ENCODE data around the gene TBX21.

Gene TBX21

GRCh38 chr17:47698749-47699535 lies 34.1 kb upstream of the TBX21 start:
- peak; percentile 85 for DNase-seq

DNA sequence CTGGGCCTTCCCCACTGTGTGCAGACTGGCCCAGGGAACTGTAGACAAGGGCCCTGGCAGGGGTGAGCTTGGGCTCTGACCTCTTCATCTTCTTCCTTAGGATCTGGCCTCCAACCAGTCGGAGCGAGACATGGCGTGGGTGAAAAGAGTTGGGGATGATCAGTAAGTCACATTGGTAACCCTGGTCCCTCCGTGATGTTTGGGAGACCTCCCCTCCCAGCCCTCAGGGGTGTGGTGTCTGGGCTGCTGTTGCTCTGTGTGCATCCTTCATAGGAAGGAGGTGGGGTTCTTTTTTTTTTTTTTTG lies 33.5 kb upstream of the TBX21 start:
- DNase-seq: no peak

DNA sequence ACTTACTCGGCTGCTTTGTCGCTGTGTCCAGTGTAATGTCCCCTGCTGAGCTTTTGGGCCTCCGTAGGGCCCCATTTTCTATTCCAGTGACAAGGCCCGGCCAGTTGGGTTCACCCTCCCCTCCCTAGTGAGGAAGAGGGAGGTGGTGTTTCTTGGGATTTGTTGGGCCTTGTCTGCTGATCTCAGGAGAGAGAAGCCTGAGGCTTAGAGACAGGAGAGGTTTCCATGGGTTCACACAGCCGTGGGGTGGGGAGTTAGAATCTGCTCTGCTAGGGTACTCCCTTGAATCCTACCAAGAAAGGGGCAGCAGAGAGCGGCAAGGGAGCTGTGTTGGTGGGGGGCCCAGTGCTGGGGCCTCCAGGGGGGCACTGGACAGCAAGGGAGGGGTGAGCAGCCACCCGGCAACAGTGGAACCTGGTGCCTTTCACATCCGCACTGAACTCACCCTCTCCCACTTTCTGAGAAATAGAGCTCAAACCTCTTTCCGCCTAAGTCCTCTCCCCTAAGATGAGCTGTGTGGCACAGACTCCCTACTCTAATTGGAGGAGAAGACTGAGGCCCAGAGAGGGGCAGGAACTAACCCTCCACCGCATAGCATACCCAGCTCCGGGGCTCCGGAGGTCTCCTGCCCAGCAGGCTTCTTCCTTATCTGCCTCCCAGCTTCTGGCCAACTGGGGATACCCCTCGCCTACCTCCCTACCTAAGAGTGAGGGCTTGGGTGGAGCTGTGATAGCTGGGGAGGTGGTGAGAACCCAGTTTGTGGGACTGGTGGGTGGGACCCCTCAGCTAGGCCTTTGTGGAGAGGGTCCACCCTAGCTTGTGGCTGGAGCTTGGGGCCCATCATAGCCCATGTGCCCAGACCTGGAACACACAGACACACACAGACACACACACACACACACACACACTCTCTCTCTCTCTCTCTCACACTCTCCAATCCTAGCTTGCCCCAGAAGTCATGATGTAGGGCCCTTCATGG lies 32.3 kb upstream of the TBX21 start:
- no peak for DNase-seq

DNA sequence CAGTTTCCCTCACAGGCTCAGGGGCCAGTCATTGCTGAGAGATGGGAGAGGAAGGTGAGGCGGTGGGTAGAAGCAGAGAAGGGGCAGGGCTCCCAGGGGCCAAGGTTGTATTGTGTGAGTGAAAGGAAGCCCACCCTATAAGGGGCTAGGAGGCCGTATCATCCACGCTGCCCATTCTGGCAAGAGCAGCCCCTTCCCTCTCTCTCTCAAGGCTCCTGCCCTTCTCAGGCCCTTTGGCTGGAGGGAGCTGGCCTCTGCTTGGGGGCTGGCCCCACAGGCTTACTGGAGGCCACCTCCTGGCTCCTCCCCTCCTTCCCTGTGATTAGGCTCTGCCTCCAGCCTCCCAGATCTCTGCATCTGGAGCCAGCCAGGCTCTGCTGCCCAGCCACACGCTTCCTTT lies 31.4 kb upstream of the TBX21 start:
- no peak for DNase-seq

DNA sequence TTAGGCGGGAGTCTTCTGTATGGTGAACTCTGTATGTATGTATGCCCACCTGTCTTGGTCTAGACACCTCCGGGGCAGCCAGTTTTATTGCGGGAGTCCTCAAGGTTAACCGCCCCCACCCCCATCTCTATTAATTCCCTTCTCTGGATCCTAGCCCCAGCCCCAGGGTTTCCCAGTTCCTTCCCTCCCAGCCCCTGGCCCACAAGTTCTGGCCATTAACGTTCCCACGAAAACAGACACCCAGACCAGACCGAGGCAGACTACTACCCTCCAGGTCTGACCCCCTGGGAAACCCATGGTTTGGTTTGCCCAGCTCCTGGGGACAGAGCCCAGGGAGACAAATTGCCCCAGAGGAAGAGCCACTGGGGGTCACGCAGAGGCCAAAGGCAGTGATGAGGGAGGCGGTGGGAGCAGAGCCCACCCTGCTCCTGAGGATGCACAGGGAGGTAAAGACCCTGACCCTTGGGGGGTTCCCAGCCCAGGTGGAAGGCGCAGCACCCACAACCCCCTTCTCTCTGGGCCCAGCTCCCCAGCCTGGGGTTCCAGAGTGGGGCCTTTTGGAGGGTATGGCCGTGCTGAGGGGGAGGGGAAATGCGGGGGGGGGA lies 30.5 kb upstream of the TBX21 start:
- no peak for DNase-seq

GRCh38 chr17:47703191-47703591 lies 29.8 kb upstream of the TBX21 start:
- peak; percentile 65 for DNase-seq

DNA sequence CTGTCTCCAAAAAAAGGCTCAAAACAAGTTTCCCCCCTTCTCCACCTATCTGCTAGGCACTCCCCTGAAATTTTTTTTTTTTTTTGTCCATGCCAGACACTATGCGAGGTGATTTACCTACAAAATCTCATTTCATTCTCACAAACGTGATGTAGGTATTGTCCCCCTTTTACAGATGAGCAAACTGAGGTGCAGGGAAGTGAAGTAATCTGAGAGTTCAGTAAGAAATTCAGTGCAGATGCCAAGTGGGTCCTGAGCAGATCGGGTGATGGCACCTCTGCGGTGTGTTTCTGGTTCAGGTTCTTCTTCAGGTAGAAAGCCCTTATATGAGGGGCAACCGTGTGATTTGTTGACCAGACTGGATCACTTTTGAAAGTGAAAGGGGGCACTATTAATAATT lies 29.4 kb upstream of the TBX21 start:
- no peak for DNase-seq

DNA sequence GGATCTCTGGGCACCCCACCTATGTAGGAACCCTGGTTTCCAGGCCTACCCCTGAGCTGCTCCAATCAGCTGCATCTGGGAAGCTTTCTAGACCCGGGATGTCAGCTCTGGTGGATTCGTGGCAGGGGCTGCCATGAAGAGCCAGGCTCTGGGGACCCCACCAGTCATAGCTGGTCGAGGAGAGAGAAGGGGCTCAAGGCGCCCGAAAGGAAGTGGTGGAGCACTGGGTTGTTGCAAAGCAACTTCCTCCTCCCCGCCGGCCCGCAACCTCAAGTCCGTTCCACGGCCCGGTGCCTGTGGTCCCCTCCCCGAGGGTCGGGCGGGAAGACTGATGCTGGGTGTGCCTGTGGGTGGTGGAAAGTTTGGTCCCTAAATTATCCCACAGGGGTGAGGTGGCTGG lies 28.9 kb upstream of the TBX21 start:
- DNase-seq: no peak

DNA sequence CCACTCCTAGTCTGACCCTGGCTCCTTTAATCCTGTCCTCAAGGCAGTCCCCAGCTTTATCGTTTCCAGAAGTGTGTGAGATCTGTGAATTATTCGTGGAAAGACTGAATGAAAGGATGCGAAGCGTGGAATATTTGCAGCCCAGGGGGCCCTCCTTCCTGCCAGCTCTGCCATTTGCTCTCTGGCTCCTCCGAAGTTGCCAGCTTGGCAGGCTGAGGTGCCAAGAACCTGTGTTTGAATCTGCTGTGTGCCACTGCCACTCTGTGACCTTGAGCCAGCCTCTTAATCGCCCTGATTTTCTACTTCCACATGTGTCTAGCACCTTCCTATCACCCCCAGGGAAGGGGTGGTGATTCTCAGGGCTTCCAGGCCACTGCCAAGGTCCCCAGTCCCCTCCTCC lies 28.3 kb upstream of the TBX21 start:
- no peak for DNase-seq

DNA sequence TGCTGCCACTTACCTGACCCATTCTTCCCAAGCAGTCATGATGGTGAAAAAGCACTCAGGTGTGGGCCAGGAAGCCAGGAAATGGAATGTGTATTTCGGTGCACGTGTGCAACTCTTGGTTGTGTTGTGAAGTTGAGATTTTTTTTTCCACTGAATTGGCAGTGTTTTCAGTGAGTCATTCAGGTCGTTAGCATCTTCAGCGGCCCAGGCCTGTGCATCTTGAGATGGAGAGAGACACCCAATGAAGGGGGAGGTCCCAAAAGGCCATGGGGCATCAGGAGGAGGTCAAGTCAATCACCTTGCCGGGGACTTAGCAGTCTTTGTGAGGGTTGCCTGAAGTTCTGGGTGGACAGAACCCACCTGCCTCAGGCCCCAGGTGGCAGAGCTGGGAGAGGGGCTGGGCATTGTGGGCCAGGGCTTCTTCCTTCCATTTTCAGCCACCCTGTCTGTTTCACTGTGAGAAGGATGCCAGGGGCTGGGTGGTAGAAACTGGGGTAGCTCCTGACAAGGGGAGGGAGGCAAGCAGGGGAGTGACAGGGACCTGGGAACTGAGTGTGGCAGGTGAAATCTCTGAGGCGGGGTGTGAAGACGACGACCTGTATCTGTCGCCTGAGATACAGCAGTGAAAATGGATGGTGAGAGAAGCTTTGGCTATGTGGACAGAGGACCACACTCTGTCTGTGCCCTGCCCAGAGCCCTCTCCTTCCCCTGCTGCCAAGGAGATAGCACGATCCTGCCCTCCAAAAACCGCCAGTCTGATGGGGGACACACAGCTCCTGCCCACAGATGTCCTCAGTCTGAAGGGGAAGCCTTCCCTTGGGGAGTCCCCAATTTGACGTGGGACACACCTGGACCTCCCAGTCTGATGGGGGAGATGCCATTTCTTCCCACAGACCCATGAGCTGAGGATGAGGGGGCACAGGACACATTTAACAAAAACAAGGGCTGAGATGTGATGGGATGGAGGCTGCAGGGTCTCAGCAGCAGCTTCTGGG lies 27.2 kb upstream of the TBX21 start:
- DNase-seq: peak; percentile 57

DNA sequence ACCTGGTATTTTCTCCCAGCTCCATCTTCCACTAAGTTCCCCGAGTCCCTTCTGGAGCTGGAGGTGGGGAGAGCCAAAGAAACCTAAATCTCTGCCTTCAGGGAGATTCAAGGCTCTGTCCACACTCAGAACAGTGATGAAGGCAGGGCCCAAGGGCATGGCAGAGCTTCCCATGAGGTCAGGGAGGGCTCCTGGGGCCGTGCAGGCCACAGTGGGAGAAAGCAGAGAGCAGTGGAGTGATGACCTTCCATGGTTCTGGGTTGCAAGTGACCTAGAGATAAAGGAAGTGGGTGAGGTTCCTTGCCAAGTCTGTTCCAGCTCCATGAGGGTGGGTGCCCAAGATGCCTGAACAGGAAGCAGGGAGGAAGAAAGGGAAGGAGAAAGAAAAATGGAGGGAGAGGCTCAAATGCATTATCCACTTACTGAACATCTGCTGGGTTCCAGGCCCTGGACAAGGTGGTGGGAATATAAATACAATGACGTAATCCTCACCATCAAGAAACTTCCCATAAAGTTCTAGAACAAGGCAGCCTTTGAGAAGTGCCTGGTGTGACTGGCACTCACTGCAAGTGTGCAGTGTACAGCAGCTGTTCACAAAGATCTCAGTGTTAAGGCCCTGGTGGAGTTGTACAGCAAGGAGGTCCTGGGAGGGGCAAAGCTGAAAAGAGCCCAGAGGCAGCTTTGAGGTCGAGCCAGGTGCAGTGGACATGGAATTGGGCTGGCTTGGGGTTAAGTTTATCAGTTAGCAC lies 25.8 kb upstream of the TBX21 start:
- DNase-seq: no peak

- DNase-seq: no peak
Observed at GRCh38 chr17:47707884-47708283, 25.2 kb upstream of the TBX21 start.

DNA sequence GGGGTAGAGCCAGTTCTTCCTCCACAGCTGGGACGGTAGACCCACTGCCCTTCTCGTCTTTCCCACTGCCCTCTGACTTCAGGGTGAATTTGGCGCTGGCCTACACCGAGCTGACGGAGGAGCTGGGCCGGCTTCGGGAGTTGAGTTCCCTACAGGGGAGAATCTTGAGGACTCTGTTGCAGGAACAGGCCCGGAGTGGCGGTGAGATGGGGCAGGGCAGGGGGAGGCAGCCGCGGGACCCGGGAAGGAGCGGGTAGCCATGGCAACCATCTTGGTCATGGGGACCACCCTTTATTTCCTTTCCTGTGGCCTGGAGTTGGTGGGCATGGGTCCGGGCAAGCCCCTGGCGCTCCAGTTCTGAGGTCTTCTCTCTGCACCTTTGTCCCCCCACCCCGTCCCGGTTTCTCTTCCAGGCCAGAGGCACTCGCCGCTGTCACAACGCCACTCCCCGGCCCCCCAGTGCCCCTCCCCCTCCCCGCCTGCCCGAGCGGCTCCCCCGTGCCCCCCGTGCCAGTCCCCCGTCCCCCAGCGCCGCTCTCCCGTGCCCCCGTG lies 24.6 kb upstream of the TBX21 start:
- DNase-seq: no peak

GRCh38 chr17:47708864-47709541 lies 24.0 kb upstream of the TBX21 start:
- no peak for DNase-seq

DNA sequence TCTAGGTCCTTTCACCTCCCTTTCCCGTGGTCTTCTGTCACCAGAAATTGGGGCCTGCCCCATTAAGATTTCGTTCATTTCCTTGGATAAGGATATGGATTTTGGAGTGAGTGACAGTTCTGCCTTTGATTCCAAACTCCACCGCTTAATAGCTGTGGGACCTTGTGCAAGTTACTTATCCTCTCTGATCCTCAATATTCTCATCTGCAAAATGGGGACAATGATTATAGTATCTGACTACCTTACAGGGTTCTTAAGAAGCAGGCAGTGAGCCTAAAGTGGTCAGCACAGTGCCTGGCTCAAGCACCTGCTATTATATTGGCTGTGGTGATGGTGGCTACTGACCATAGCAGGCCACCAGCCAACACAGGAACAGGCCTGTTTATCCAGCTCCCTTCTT lies 23.4 kb upstream of the TBX21 start:
- no peak for DNase-seq

DNA sequence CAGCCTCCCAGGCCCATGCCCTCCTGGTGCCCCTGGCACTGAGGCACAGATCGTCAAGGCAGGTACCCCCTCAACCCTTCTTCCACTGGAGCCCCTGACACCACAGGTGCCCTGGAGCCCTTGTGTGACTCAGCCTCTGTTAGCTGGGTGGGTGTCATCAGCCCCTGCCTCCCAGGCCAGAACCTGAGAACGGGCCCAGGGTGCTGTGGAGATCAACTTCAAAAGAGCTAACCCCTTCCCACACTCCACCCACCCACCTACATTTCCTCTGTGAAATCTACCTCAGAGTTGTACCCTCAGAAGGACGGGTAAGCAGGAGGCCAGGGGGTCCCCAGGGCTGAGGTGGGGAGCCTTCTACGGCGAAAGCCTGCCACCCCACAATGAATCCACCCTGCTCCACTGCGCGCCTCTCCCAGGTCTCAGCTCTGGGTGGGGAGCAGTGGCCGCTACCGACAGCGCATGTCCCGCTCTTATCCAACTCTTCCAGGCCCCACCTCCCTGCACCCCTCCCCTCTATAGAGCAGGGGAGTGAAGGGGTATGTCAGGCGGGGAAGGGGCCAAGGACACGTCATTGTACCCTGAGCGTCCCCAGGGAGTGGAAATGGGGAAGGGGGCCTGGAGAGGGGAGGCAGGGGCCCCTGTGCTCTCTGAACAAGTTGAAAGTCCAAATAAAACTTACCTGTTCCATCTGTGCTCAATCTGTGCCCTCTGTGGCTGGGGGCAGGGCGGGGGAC lies 21.5 kb upstream of the TBX21 start:
- DNase-seq: no peak

- no peak for DNase-seq
Observed at GRCh38 chr17:47712330-47713023, 20.6 kb upstream of the TBX21 start.

- DNase-seq: no peak
Observed at GRCh38 chr17:47713980-47714700, 18.9 kb upstream of the TBX21 start.

All from stimulated activated CD4-positive, alpha-beta T cell treated with anti-CD3 and anti-CD28 coated beads, Interleukin-12 subunit alpha, Interleukin-12 subunit beta, amount 100 ng/mL, for 4 hours (primary cell).